H1 (cell line): Measurements from ENCODE around the gene SLC39A11. TPM values are rescaled to one million over a fixed set of nuclear protein-coding genes. Genes with fewer than 3 reads are reported as not detected.

Experiments used
- BRCA1 ChIP-seq: IDR thresholded peaks from 2 replicates; pipeline ENCODE4 v1.6.1; 2012; ENCODE audit warnings: low read depth, low read length, improper control_type of control experiment
- polyA plus RNA-seq, 7 experiments: library from polyadenylated mRNA; depleted of rRNA in 3 of 7; stranded (reverse) in 5 of 7; unstranded in 2 of 7; fragments of >200 nt in 5 of 7; fragments of 200-250 nt in 2 of 7; gene quantifications; 1 replicate in 5 of 7; 2 replicates in 1 of 7; 4 replicates in 1 of 7; pipeline versions ENCODE4 v1.2.1 to v1.2.3, GENCODE V29; 2011 to 2013; ENCODE audit warnings: missing spikeins in 2 of 7, mixed read lengths in 2 of 7
- total RNA-seq: library from RNA; stranded (reverse); fragmentation: NEBNext Ultra II Directional; extraction: Animal tissue kit (Norgen Biotek cat#: 25700); gene quantifications from 2 replicates; pipeline ENCODE4 v1.2.1, GENCODE V29; 2021

The SLC39A11 gene
- total and polyA plus RNA-seq, 2 of the 8 experiments (the other 6 are each of a cell fraction or from before 2014, with no cell fraction given), result 12.2 to 19.6 TPM

DNA sequence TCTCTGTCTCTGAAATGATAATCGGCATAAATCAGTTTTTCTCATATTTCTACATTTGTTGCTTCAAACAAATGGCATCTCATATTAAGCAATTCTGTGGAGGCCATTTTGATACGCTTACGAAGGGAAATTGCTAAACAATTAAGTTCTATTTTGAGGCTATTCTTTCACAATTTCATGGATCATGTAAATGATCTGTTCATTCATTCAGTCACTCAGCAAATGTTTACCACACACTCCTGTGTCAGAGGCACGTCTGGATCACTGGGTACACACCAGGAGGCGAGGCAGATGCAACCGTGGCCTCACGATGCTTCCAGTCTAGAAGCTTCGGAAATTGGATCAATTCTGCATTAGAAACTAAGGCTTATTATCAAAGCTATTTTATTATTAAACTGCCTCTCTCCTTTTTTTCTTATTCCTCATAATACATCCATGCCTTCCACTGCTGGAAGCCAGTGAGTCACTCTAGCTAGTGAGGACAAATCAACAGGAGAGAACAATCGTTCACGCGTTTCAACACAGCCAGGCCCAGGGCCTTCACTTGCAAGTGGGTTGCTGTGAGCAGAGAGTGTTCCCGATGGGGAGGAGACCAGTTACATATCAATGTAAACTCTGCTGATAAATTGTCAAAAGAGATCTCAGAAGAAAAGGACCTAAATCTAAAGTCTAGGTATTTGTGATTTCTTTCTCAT is 11.3 kb upstream of the SLC39A11 start (continued):
- no peak for TF ChIP-seq BRCA1
- TF ChIP-seq, all 59 proteins: peak for 0
